Measurements from ENCODE around the gene ACAD11. TPM values are rescaled to one million over a fixed set of nuclear protein-coding genes. Genes with fewer than 3 reads are reported as not detected.

Gene ACAD11, protein sequence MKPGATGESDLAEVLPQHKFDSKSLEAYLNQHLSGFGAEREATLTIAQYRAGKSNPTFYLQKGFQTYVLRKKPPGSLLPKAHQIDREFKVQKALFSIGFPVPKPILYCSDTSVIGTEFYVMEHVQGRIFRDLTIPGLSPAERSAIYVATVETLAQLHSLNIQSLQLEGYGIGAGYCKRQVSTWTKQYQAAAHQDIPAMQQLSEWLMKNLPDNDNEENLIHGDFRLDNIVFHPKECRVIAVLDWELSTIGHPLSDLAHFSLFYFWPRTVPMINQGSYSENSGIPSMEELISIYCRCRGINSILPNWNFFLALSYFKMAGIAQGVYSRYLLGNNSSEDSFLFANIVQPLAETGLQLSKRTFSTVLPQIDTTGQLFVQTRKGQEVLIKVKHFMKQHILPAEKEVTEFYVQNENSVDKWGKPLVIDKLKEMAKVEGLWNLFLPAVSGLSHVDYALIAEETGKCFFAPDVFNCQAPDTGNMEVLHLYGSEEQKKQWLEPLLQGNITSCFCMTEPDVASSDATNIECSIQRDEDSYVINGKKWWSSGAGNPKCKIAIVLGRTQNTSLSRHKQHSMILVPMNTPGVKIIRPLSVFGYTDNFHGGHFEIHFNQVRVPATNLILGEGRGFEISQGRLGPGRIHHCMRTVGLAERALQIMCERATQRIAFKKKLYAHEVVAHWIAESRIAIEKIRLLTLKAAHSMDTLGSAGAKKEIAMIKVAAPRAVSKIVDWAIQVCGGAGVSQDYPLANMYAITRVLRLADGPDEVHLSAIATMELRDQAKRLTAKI
- 17.3 and 17.5 TPM in 2 replicates for total RNA-seq (2014; rRNA removed; shearing (Covaris generic))
- 15.6 and 19.3 TPM in 2 replicates for polyA plus RNA-seq (2016; fragmentation: Nextera tagmentation; extraction: Ambion mirVana)

DNA sequence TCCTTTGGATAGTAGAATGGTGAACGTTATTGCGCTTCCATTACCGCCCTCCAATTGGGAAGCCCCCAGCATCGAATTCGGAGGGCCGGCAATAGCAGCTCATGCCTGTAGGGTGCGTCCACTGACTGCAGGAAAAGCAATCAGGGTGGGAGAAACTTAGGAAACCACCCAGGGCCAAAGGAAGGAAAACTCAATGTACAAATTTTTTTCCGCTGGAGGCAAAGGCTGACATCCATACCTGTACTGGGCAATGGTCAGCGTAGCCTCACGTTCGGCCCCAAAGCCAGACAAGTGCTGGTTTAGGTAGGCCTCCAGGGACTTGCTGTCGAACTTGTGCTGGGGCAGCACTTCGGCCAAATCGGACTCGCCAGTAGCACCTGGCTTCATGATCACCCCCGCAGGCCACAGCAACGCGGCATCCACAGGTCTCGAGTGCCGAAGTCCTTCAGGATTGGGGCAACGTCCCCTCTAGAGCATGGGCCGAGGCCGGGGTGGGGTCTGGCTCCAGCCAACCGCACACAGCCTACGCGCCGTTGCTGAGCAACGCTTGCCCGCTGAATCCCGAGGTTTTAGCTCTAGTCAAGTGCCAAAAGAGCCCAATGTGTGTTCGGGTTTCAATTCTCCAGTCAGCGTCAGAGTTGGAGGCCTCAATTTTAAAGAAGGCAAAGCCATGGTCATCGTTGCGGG lies at the start of gene ACAD11:
Gene ACAD11 (minus strand): TSS at position 445 of the 687 bp plus-strand sequence. CDS start 58 bp downstream, at position 387.
- Histone ChIP-seq H3K36me3 (ENCODE audit: low read depth) (no peaks in the 10 kb centered on the region), H3K9me2 (ENCODE audit: insufficient read depth) (no peaks in the 10 kb centered on the region), H3K27me3 (replicated peaks; ENCODE audit: insufficient read depth) (no peaks in the 10 kb centered on the region), H3K27ac (peak within 1 kb of the TSS; percentile 96), H3F3A (ENCODE audit: insufficient read depth) (peaks cover 14% of the 10 kb centered on the region), H3K9ac (peak within 1 kb of the TSS; percentile 94), H3K9me3 (ENCODE audit: low read depth) (no peaks in the 10 kb centered on the region), H3K79me2 (ENCODE audit: insufficient read depth) (peaks cover 76% of the 10 kb centered on the region), H3K4me3 (peak within 1 kb of the TSS; percentile 94), H2AFZ (peak within 1 kb of the TSS; percentile 97), H4K20me1 (ENCODE audit: insufficient read depth) (no peaks in the 10 kb centered on the region; the same call in 1 of the 2 replicates), H3K4me1 (ENCODE audit: insufficient read depth) (peaks cover 34% of the 10 kb centered on the region), H3K4me2 (ENCODE audit: unreplicated experiment) (peak within 1 kb of the TSS; percentile 88)
- in situ Hi-C loops (cut with MboI), result no loop called here
- WGBS, 2 experiments (ENCODE audit: low coverage in 1 of 2, low lambda C conversion rate in 2 of 2, missing lambda C conversion rate in 2 of 2), result 1 to 2% methylated on average over 34 of the region's 34 CpGs
- no peak for TF ChIP-seq EZH2 (IDR thresholded peaks at IDR 0.05; ENCODE audit: insufficient read depth, poor library complexity, severe bottlenecking)
- peak; percentile 87 for DNase-seq

DNA sequence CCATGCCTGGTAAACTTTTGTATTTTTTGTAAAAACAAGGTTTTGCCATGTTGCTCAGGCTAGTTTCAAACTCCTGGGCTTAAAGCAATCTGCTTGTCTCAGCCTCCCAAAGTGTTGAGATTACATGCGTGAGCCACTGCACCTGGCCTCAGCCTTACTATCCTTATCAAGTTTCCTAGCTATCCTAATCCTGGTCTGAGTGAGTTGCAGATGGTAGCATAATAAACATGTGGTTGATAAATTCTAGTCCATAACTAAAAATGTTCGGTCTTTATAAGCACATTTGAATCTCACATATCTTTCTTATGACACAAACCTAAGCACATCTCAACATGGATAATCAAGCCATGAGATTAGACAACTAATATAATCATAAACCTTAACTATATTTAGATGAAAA lies 44.1 kb upstream of the ACAD11 start:
- H3K4me1 ChIP-seq (ENCODE audit: insufficient read depth), result no peaks in the 10 kb centered on the region
- H3K36me3 ChIP-seq (ENCODE audit: low read depth), result peaks cover 65% of the 10 kb centered on the region
- no peak for DNase-seq
- no peak overlapping the region for H3K27ac ChIP-seq
- in situ Hi-C loops (cut with MboI), result loop anchor here (25.0 kb wide), 1 partner anchor 909 kb away; no protein-coding TSS in a partner anchor
- H3K4me3 ChIP-seq, result no peak overlapping the region
- WGBS, 2 experiments (ENCODE audit: low coverage in 1 of 2, low lambda C conversion rate in 2 of 2, missing lambda C conversion rate in 2 of 2), result 97 to 98% methylated on average over 2 of the region's 2 CpGs
- no peak overlapping the region for H3K9ac ChIP-seq
- H3F3A ChIP-seq (ENCODE audit: insufficient read depth), result peaks cover 3% of the 10 kb centered on the region; the same call in 1 of the 2 replicates
- TF ChIP-seq EZH2 (IDR thresholded peaks at IDR 0.05; ENCODE audit: insufficient read depth, poor library complexity, severe bottlenecking) (no peak), EZH2phosphoT487 (IDR thresholded peaks at IDR 0.05; ENCODE audit: insufficient read depth, low read depth) (no peak)
- no peak overlapping the region for H3K4me2 ChIP-seq (ENCODE audit: unreplicated experiment)
- no peak overlapping the region for H2AFZ ChIP-seq
- H3K79me2 ChIP-seq (ENCODE audit: insufficient read depth), result no peaks in the 10 kb centered on the region
- H3K27me3 ChIP-seq (replicated peaks; ENCODE audit: insufficient read depth), result no peaks in the 10 kb centered on the region
- no peaks in the 10 kb centered on the region for H3K9me2 ChIP-seq (ENCODE audit: insufficient read depth)
- no peaks in the 10 kb centered on the region for H4K20me1 ChIP-seq (ENCODE audit: insufficient read depth)
- no peaks in the 10 kb centered on the region for H3K9me3 ChIP-seq (ENCODE audit: low read depth)

DNA sequence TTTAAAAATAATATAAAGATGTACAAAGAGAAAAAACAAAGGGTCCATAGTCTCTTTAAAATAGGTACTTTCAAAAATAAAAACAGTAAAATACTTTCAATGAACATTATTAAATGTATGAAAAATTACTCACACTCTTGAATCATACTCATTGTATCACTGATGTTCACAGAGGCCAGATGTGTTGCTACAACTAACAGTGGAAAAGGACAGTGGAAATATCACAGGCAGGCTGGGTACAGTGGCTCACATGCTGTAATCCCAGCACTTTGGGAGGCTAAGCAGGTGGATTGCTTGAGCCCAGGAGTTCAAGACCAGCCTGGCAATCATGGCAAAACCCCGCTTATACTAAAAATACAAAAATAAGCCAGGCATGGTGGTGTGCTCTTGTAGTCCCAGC lies 35.8 kb upstream of the ACAD11 start:
- in situ Hi-C loops (cut with MboI), result no loop called here
- Histone ChIP-seq H3K9ac (no peak overlapping the region), H3K4me2 (ENCODE audit: unreplicated experiment) (no peak overlapping the region), H3F3A (ENCODE audit: insufficient read depth) (peaks cover 15% of the 10 kb centered on the region), H3K27ac (peak overlapping the region; percentile 60), H3K36me3 (ENCODE audit: low read depth) (peaks cover 75% of the 10 kb centered on the region), H3K4me1 (ENCODE audit: insufficient read depth) (peaks cover 4% of the 10 kb centered on the region), H3K4me3 (no peak overlapping the region), H3K27me3 (replicated peaks; ENCODE audit: insufficient read depth) (no peaks in the 10 kb centered on the region), H3K9me2 (ENCODE audit: insufficient read depth) (no peaks in the 10 kb centered on the region), H4K20me1 (ENCODE audit: insufficient read depth) (no peaks in the 10 kb centered on the region), H2AFZ (no peak overlapping the region), H3K9me3 (ENCODE audit: low read depth) (no peaks in the 10 kb centered on the region), H3K79me2 (ENCODE audit: insufficient read depth) (no peaks in the 10 kb centered on the region)
- peak; percentile 69 for DNase-seq
- WGBS, 2 experiments (ENCODE audit: low coverage in 1 of 2, low lambda C conversion rate in 2 of 2, missing lambda C conversion rate in 2 of 2), result 50 to 68% methylated on average over 1 of the region's 1 CpG
- TF ChIP-seq EZH2 (IDR thresholded peaks at IDR 0.05; ENCODE audit: insufficient read depth, poor library complexity, severe bottlenecking), result no peak
- TF ChIP-seq EZH2phosphoT487 (IDR thresholded peaks at IDR 0.05; ENCODE audit: insufficient read depth, low read depth), result no peak

DNA sequence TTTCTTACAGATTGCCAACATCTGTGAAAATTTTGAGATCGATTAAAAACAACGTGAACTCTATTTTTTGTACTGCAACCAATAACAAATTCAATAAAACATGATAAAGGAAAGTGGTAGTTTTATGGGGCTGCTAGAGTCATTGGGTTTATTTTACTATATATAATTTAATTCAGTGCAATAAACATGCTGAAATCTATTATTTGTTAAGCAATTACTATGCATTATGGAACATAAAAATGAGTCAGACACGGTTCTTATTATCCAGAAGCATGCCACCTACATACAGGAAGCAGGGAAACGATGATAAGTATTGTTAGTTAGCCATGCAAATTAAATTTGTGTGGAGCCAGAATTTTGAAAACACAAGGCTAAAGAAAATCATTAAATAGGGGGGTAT lies 35.4 kb upstream of the ACAD11 start:
- no peaks in the 10 kb centered on the region for H3K9me3 ChIP-seq (ENCODE audit: low read depth)
- H3K79me2 ChIP-seq (ENCODE audit: insufficient read depth), result no peaks in the 10 kb centered on the region
- no peak overlapping the region for H3K4me3 ChIP-seq
- no peaks in the 10 kb centered on the region for H3K27me3 ChIP-seq (replicated peaks; ENCODE audit: insufficient read depth)
- H4K20me1 ChIP-seq (ENCODE audit: insufficient read depth), result no peaks in the 10 kb centered on the region
- H3K4me2 ChIP-seq (ENCODE audit: unreplicated experiment), result no peak overlapping the region
- H3K4me1 ChIP-seq (ENCODE audit: insufficient read depth), result peaks cover 4% of the 10 kb centered on the region
- H3K36me3 ChIP-seq (ENCODE audit: low read depth), result peaks cover 75% of the 10 kb centered on the region
- H2AFZ ChIP-seq, result no peak overlapping the region
- WGBS, 2 experiments (ENCODE audit: low coverage in 1 of 2, low lambda C conversion rate in 2 of 2, missing lambda C conversion rate in 2 of 2), result 36 to 42% methylated on average over 4 of the region's 4 CpGs
- peaks cover 15% of the 10 kb centered on the region for H3F3A ChIP-seq (ENCODE audit: insufficient read depth)
- H3K9ac ChIP-seq, result no peak overlapping the region
- TF ChIP-seq EZH2phosphoT487 (IDR thresholded peaks at IDR 0.05; ENCODE audit: insufficient read depth, low read depth), result no peak
- TF ChIP-seq EZH2 (IDR thresholded peaks at IDR 0.05; ENCODE audit: insufficient read depth, poor library complexity, severe bottlenecking), result no peak
- peak; percentile 17 for DNase-seq
- H3K27ac ChIP-seq, result peak overlapping the region; percentile 60
- H3K9me2 ChIP-seq (ENCODE audit: insufficient read depth), result no peaks in the 10 kb centered on the region
- in situ Hi-C loops (cut with MboI), result no loop called here
